Measurements from ENCODE around the gene CHST3.

The CHST3 gene

DNA sequence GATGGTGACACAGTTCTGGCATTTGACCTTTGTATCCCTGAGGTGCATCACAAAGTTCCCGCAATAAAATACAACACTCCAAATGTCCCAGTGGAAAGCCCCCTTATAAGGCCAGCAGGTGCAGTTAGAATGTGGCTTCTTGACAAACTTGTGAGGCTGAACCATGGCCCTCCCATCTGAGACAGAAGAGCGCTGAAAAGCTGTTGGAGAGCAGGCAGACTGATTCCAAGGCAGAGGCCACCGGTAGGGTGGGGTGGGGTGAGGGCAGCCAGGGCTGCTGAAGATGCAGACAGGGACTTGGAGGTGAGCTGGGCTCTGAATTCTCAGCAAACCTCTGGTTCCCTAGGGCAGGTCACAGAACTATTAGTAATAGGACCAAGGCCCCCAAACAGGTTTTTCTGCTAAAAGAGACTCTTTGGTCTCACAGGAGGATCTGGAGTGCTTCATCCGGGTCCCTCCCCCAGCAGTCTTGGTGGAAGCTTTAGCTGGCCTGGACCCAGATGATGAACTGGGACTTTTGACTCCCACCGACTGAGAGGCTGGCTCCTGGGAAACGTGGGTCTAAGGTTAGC lies 15.6 kb upstream of the CHST3 start (continued):
- TF ChIP-seq, protein P1, sequence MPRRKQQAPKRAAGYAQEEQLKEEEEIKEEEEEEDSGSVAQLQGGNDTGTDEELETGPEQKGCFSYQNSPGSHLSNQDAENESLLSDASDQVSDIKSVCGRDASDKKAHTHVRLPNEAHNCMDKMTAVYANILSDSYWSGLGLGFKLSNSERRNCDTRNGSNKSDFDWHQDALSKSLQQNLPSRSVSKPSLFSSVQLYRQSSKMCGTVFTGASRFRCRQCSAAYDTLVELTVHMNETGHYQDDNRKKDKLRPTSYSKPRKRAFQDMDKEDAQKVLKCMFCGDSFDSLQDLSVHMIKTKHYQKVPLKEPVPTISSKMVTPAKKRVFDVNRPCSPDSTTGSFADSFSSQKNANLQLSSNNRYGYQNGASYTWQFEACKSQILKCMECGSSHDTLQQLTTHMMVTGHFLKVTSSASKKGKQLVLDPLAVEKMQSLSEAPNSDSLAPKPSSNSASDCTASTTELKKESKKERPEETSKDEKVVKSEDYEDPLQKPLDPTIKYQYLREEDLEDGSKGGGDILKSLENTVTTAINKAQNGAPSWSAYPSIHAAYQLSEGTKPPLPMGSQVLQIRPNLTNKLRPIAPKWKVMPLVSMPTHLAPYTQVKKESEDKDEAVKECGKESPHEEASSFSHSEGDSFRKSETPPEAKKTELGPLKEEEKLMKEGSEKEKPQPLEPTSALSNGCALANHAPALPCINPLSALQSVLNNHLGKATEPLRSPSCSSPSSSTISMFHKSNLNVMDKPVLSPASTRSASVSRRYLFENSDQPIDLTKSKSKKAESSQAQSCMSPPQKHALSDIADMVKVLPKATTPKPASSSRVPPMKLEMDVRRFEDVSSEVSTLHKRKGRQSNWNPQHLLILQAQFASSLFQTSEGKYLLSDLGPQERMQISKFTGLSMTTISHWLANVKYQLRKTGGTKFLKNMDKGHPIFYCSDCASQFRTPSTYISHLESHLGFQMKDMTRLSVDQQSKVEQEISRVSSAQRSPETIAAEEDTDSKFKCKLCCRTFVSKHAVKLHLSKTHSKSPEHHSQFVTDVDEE (CRISPR knock-in tag; IDR thresholded peaks at IDR 0.05) = no peak
- no peak for TF ChIP-seq TOX (CRISPR knock-in tag; IDR thresholded peaks at IDR 0.05; ENCODE audit: borderline replicate concordance)
- TF ChIP-seq OSR1 (CRISPR knock-in tag; IDR thresholded peaks at IDR 0.05) = no peak
- no peak for TF ChIP-seq ARNTL (CRISPR knock-in tag; IDR thresholded peaks at IDR 0.05; ENCODE audit: borderline replicate concordance, low read depth)
- TF ChIP-seq CREB5 (CRISPR knock-in tag; IDR thresholded peaks at IDR 0.05; ENCODE audit: low read depth) = no peak
- TF ChIP-seq ISL1 (CRISPR knock-in tag; IDR thresholded peaks at IDR 0.05) = no peak
- no peak for TF ChIP-seq ZC3H10 (CRISPR knock-in tag; IDR thresholded peaks at IDR 0.05)

DNA sequence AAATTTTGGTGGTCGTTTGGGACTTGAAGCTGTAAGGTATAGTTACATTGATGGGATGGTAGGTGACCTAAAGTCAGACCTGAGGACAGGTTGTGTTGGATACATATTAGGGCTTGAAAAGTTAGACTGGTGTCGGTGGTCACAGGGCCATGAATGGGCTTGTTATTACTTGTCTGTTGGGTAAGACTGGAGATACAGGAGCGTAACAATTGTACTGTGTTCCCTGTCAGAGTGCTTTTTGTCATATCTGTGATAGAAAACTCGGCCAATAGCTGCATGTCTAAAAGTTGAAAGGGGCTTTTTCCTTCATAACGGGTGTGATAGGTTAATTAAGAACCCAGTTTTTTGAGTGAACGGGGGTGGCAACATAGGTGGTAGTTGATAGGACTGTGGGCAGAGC lies 13.5 kb upstream of the CHST3 start:
- ATAC-seq = no peak
- TF ChIP-seq ZNF8 (CRISPR knock-in tag; IDR thresholded peaks at IDR 0.05) (no peak), GLIS3 (CRISPR knock-in tag; IDR thresholded peaks at IDR 0.05) (no peak), PPARA (CRISPR knock-in tag; IDR thresholded peaks at IDR 0.05; ENCODE audit: borderline replicate concordance) (no peak)
- TF ChIP-seq, protein P1 (CRISPR knock-in tag; IDR thresholded peaks at IDR 0.05) = no peak
- TF ChIP-seq, protein P2, sequence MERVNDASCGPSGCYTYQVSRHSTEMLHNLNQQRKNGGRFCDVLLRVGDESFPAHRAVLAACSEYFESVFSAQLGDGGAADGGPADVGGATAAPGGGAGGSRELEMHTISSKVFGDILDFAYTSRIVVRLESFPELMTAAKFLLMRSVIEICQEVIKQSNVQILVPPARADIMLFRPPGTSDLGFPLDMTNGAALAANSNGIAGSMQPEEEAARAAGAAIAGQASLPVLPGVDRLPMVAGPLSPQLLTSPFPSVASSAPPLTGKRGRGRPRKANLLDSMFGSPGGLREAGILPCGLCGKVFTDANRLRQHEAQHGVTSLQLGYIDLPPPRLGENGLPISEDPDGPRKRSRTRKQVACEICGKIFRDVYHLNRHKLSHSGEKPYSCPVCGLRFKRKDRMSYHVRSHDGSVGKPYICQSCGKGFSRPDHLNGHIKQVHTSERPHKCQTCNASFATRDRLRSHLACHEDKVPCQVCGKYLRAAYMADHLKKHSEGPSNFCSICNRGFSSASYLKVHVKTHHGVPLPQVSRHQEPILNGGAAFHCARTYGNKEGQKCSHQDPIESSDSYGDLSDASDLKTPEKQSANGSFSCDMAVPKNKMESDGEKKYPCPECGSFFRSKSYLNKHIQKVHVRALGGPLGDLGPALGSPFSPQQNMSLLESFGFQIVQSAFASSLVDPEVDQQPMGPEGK (CRISPR knock-in tag; IDR thresholded peaks at IDR 0.05; ENCODE audit: borderline replicate concordance) = no peak

GRCh38 chr10:71952745-71953144 lies 11.4 kb upstream of the CHST3 start:
- TF ChIP-seq SNAI2 (CRISPR knock-in tag; IDR thresholded peaks at IDR 0.05) (no peak), TOX (CRISPR knock-in tag; IDR thresholded peaks at IDR 0.05; ENCODE audit: borderline replicate concordance) (no peak), TCF4 (CRISPR knock-in tag; IDR thresholded peaks at IDR 0.05; ENCODE audit: borderline replicate concordance) (no peak), ZFP30 (CRISPR knock-in tag; IDR thresholded peaks at IDR 0.05) (no peak), ZFP3 (CRISPR knock-in tag; IDR thresholded peaks at IDR 0.05) (no peak)
- ATAC-seq = no peak

- TF ChIP-seq OSR1 (CRISPR knock-in tag; IDR thresholded peaks at IDR 0.05) (no peak), ZNF8 (CRISPR knock-in tag; IDR thresholded peaks at IDR 0.05) (no peak), ZFP3 (CRISPR knock-in tag; IDR thresholded peaks at IDR 0.05) (no peak), BACH2 (CRISPR knock-in tag; IDR thresholded peaks at IDR 0.05; ENCODE audit: borderline replicate concordance) (no peak), SNAI2 (CRISPR knock-in tag; IDR thresholded peaks at IDR 0.05) (no peak), ZNF70 (CRISPR knock-in tag; IDR thresholded peaks at IDR 0.05) (no peak), PPARA (CRISPR knock-in tag; IDR thresholded peaks at IDR 0.05; ENCODE audit: borderline replicate concordance) (no peak), ZFP30 (CRISPR knock-in tag; IDR thresholded peaks at IDR 0.05) (no peak)
- TF ChIP-seq, protein P3, sequence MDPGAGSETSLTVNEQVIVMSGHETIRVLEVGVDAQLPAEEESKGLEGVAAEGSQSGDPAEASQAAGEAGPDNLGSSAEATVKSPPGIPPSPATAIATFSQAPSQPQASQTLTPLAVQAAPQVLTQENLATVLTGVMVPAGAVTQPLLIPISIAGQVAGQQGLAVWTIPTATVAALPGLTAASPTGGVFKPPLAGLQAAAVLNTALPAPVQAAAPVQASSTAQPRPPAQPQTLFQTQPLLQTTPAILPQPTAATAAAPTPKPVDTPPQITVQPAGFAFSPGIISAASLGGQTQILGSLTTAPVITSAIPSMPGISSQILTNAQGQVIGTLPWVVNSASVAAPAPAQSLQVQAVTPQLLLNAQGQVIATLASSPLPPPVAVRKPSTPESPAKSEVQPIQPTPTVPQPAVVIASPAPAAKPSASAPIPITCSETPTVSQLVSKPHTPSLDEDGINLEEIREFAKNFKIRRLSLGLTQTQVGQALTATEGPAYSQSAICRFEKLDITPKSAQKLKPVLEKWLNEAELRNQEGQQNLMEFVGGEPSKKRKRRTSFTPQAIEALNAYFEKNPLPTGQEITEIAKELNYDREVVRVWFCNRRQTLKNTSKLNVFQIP (CRISPR knock-in tag; IDR thresholded peaks at IDR 0.05; ENCODE audit: borderline replicate concordance, low read depth) = no peak
- TF ChIP-seq, protein P1 (CRISPR knock-in tag; IDR thresholded peaks at IDR 0.05) = no peak
- ATAC-seq = no peak
Observed at GRCh38 chr10:71957546-71958275, 6.5 kb upstream of the CHST3 start.

Measured in SK-N-SH treated with all-trans-retinoic acid at 6 μM for 48 hours (cell line).